ENCODE data around the gene PROCA1.

DNA sequence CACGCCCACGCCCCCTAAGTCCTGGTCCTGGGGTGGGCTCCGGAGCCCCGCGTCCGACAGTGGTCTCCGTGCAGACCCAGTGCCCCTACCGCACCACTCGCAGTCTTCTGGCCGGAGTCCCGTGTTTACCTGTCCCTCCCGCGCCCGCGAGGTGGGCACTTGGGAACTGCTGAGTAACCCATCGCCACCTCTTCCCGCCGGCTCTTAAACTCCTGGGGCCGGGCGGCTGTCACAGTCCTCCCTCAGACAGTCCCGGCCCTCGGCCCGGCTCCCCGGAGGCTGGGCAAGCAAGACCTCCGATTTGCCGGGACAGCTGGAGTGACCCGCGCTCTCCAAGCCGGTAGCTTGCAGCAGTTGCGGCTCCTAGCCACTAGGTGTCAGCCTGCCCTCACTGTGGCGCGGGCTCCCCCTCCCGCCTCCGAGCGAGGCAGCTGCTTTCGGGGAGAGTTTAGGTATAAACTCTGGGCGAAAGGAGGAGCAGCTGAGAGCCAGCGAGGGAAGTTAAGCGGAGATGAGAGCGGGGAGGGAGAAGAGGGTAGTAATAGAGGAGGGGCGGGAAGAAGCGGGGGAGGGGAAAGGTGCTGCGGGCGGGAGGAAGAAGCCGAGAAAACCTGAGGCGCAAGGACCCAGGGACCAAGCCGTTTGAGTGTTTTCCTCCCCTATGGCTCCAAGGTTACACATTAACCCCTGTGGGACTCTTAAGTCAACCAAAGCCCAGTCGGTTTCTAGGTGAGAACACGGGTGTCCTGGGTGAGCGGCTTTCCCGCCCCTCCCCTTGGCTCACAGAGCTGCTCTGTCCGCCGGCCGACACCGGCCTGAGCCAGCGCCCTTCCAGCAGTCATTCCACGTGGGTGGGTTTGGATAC is 15.2 kb upstream of the PROCA1 start:
- TF ChIP-seq, protein P1, sequence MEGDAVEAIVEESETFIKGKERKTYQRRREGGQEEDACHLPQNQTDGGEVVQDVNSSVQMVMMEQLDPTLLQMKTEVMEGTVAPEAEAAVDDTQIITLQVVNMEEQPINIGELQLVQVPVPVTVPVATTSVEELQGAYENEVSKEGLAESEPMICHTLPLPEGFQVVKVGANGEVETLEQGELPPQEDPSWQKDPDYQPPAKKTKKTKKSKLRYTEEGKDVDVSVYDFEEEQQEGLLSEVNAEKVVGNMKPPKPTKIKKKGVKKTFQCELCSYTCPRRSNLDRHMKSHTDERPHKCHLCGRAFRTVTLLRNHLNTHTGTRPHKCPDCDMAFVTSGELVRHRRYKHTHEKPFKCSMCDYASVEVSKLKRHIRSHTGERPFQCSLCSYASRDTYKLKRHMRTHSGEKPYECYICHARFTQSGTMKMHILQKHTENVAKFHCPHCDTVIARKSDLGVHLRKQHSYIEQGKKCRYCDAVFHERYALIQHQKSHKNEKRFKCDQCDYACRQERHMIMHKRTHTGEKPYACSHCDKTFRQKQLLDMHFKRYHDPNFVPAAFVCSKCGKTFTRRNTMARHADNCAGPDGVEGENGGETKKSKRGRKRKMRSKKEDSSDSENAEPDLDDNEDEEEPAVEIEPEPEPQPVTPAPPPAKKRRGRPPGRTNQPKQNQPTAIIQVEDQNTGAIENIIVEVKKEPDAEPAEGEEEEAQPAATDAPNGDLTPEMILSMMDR (optimal IDR thresholded peaks at IDR 0.05 in 1 of 3, IDR thresholded peaks at IDR 0.05 in 1 of 3, conservative IDR thresholded peaks at IDR 0.05 in 1 of 3; ENCODE audit: extremely low read depth in 1 of 3, insufficient read depth in 2 of 3, low read length in 3 of 3) = peak; percentile 95 to 99 (median 99)
- no peak for TF ChIP-seq EZH2 (IDR thresholded peaks at IDR 0.05; ENCODE audit: low read length)

All from keratinocyte (primary cell).